Natural killer cell (primary cell): ENCODE data around the gene ELF5. TPM values are rescaled to one million over a fixed set of nuclear protein-coding genes. Genes with fewer than 3 reads are reported as not detected.

ENCODE experiments used
- ATAC-seq, 3 donors: fragments of 150-1000 bp in 2 of 3; fragments of 200-7000 bp in 1 of 3; cut with Tn5 transposase; 1 replicate in 1 of 3; 2 replicates in 2 of 3; pipeline ENCODE4 v1.10.0; 2021; ENCODE audit warnings: mild to moderate bottlenecking in 2 of 3, moderate library complexity in 2 of 3
- DNase-seq, 2 donors: peaks; one replicate each; pipeline versions ENCODE4 v3.0.0 to v3.0.0-alpha.2; 2013 to 2021; ENCODE audit warnings: mixed read lengths in 1 of 2
- H3K27ac ChIP-seq: one replicate; pipeline ENCODE4 v1.5.1; 2013; ENCODE audit warnings: mild to moderate bottlenecking, low read length
- H3K27me3 ChIP-seq: one replicate; pipeline ENCODE4 v1.6.1; 2013; ENCODE audit warnings: low read length; ENCODE audit not compliant: control insufficient read depth, insufficient read depth
- H3K36me3 ChIP-seq: one replicate; pipeline ENCODE4 v1.6.1; 2013; ENCODE audit warnings: low read length; ENCODE audit not compliant: control insufficient read depth, insufficient read depth
- H3K4me1 ChIP-seq: one replicate; pipeline ENCODE4 v1.6.1; 2013; ENCODE audit warnings: low read length; ENCODE audit not compliant: control insufficient read depth, insufficient read depth
- H3K4me3 ChIP-seq: one replicate; pipeline ENCODE4 v1.5.1; 2013; ENCODE audit warnings: low read length
- H3K9me3 ChIP-seq: one replicate; pipeline ENCODE4 v1.6.1; 2013; ENCODE audit warnings: low read length; ENCODE audit not compliant: control insufficient read depth, insufficient read depth
- H3K27ac Mint-ChIP-seq, 2 donors: one replicate each; pipeline ENCODE4 v1.8.0; 2022; ENCODE audit warnings: mild to moderate bottlenecking in 2 of 2, mixed read lengths in 2 of 2, moderate library complexity in 1 of 2
- H3K27me3 Mint-ChIP-seq, 2 donors: one replicate each; pipeline ENCODE4 v1.8.0; 2022; ENCODE audit warnings: low read depth in 2 of 2, mixed read lengths in 2 of 2
- H3K36me3 Mint-ChIP-seq: one replicate; pipeline ENCODE4 v1.8.0; 2022; ENCODE audit warnings: mixed read lengths
- H3K4me1 Mint-ChIP-seq, 2 donors: one replicate each; pipeline ENCODE4 v1.8.0; 2022; ENCODE audit warnings: mixed read lengths in 2 of 2
- H3K4me3 Mint-ChIP-seq: one replicate; pipeline ENCODE4 v1.8.0; 2022; ENCODE audit warnings: mild to moderate bottlenecking, moderate library complexity, mixed read lengths
- H3K9me3 Mint-ChIP-seq, 2 donors: one replicate each; pipeline ENCODE4 v1.8.0; 2022; ENCODE audit warnings: mixed read lengths in 2 of 2
- CTCF ChIP-seq: fragments of 200-600 bp; IDR thresholded peaks from one replicate; pipeline ENCODE4 v1.8.0; 2022; ENCODE audit warnings: antibody characterized with exemption
- WGBS: methylation state at CpG from one replicate; pipeline ENCODE4 v1.1.7; 2013; ENCODE audit warnings: missing lambda C conversion rate; ENCODE audit not compliant: insufficient coverage; 5-methylcytosine and 5-hydroxymethylcytosine counted together
- intact Hi-C: fragments of 100-400 bp; cut with micrococcal nuclease; formaldehyde crosslinking; loops from one replicate; pipeline ENCODE4 v1.14.2; 2022
- total RNA-seq, 4 donors: library from RNA; stranded (reverse); fragments of 120-200 nt in 1 of 4; gene quantifications; one replicate each; pipeline versions ENCODE4 v1.2.3 to v1.2.4, GENCODE V29; 2013 to 2022

The ELF5 gene
- total RNA-seq, 3 donors from 2014 or later (not counting 1 experiment from before 2014, with no cell fraction given): not detected

GRCh38 chr11:34449013-34449412 lies 64.6 kb downstream of the ELF5 start:
- H3K4me3 ChIP-seq: no peak overlapping the region
- TF ChIP-seq CTCF: no peak
- no peaks in the 10 kb centered on the region for H3K27me3 Mint-ChIP-seq
- no peaks in the 10 kb centered on the region for H3K9me3 ChIP-seq
- no peak for DNase-seq
- intact Hi-C loops: no loop called here
- peaks cover 11% of the 10 kb centered on the region for H3K4me1 ChIP-seq
- H3K36me3 ChIP-seq: peaks cover 43% of the 10 kb centered on the region
- peak overlapping the region; percentile 14 for H3K4me3 Mint-ChIP-seq
- H3K9me3 Mint-ChIP-seq: no peaks in the 10 kb centered on the region
- peak overlapping the region; percentile 63 to 68 for H3K27ac Mint-ChIP-seq
- peak in 1 of 3 donors; percentile 52 for ATAC-seq
- no peak overlapping the region for H3K27ac ChIP-seq
- peaks cover 22% of the 10 kb centered on the region for H3K36me3 Mint-ChIP-seq
- H3K4me1 Mint-ChIP-seq: peaks cover 27 to 44% of the 10 kb centered on the region in 2 donors
- no peaks in the 10 kb centered on the region for H3K27me3 ChIP-seq
- 4% methylated on average over 3 of the region's 3 CpGs for WGBS

- Mint-ChIP-seq H3K4me1 (peaks cover 33 to 50% of the 10 kb centered on the region in 2 donors), H3K27ac (peak overlapping the region; percentile 63 to 68), H3K9me3 (no peaks in the 10 kb centered on the region), H3K36me3 (peaks cover 16% of the 10 kb centered on the region), H3K4me3 (no peak overlapping the region), H3K27me3 (no peaks in the 10 kb centered on the region)
- no peak overlapping the region for H3K4me3 ChIP-seq
- no peaks in the 10 kb centered on the region for H3K27me3 ChIP-seq
- H3K27ac ChIP-seq: no peak overlapping the region
- intact Hi-C loops: no loop called here
- WGBS: 86% methylated on average over 10 of the region's 11 CpGs
- TF ChIP-seq CTCF: no peak
- H3K36me3 ChIP-seq: peaks cover 37% of the 10 kb centered on the region
- H3K9me3 ChIP-seq: no peaks in the 10 kb centered on the region
- no peak for ATAC-seq
- peaks cover 11% of the 10 kb centered on the region for H3K4me1 ChIP-seq
- DNase-seq: no peak
Measured at GRCh38 chr11:34448223-34448994, 65.2 kb downstream of the ELF5 start.

DNA sequence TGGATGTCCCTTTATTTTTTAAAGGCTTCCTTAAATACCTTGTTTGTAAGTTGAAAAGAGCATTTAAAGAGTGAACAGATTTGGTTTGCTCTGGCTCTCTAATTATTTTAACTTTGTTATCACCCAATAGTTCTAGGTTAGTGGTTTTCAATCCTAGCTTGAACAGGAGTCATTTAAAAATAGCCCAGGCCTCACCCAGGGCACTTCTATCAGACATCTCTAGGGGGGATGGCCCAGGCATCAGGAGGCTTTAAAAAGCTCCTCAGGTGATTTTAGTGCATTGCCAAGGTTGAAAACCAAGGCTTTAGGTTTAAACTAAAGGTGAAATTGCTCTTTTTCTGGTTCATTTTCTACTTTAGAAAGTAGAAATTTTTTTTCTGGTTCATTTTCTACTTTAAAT lies 66.5 kb downstream of the ELF5 start:
- H3K27me3 Mint-ChIP-seq: no peaks in the 10 kb centered on the region
- DNase-seq (no peak), ATAC-seq (no peak)
- intact Hi-C loops: no loop called here
- H3K4me3 Mint-ChIP-seq: no peak overlapping the region
- peaks cover 39 to 54% of the 10 kb centered on the region in 2 donors for H3K4me1 Mint-ChIP-seq
- Histone ChIP-seq H3K27me3 (no peaks in the 10 kb centered on the region), H3K36me3 (peaks cover 24% of the 10 kb centered on the region), H3K9me3 (no peaks in the 10 kb centered on the region), H3K4me1 (peaks cover 11% of the 10 kb centered on the region), H3K4me3 (no peak overlapping the region), H3K27ac (no peak overlapping the region)
- H3K9me3 Mint-ChIP-seq: no peaks in the 10 kb centered on the region
- no peak for TF ChIP-seq CTCF
- H3K36me3 Mint-ChIP-seq: peaks cover 6% of the 10 kb centered on the region
- no peak overlapping the region for H3K27ac Mint-ChIP-seq

DNA sequence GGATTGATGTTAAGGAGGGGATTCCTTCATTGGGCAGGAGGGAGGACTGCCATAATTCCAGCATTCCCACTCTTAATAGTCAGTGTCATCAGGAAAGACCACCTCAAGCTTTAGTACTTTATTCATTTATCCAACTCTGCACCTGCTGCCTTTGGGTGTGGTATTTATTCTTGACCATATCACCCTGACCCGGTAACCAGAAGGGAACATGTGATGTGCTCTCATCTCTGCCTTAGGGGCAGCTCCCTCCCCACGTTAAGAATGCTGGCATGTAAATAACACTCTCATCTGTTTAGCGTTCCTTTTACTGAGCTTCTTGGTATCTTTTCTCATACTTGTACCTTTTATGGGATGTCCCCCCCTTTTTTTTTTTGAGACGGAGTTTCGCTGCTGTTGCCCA lies 67.2 kb downstream of the ELF5 start:
- Histone ChIP-seq H3K27ac (no peak overlapping the region), H3K9me3 (no peaks in the 10 kb centered on the region), H3K36me3 (peaks cover 18% of the 10 kb centered on the region), H3K4me3 (no peak overlapping the region), H3K27me3 (no peaks in the 10 kb centered on the region), H3K4me1 (peaks cover 11% of the 10 kb centered on the region)
- no peaks in the 10 kb centered on the region for H3K27me3 Mint-ChIP-seq
- H3K4me1 Mint-ChIP-seq: peaks cover 40 to 54% of the 10 kb centered on the region in 2 donors
- 90% methylated on average over 5 of the region's 5 CpGs for WGBS
- no peaks in the 10 kb centered on the region for H3K36me3 Mint-ChIP-seq
- DNase-seq: no peak
- no peak for TF ChIP-seq CTCF
- intact Hi-C loops: no loop called here
- ATAC-seq: no peak
- H3K27ac Mint-ChIP-seq: no peak overlapping the region
- no peaks in the 10 kb centered on the region for H3K9me3 Mint-ChIP-seq
- H3K4me3 Mint-ChIP-seq: no peak overlapping the region
